Activated T-cell treated with anti-CD3 and anti-CD28 coated beads, Interleukin-2, amount 50 U/mL, for 1 hour (primary cell): ENCODE data around the gene TMEM179B.
"Not testable (repeated sequence)": the region's sequence is repeated elsewhere in the genome, so short reads cannot be mapped to it uniquely, and the experiment has no call there.

ENCODE experiments used
- DNase-seq: peaks from one replicate; pipeline ENCODE4 v3.0.0-alpha.2; 2020

Gene TMEM179B, protein sequence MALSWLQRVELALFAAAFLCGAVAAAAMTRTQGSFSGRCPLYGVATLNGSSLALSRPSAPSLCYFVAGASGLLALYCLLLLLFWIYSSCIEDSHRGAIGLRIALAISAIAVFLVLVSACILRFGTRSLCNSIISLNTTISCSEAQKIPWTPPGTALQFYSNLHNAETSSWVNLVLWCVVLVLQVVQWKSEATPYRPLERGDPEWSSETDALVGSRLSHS

DNA sequence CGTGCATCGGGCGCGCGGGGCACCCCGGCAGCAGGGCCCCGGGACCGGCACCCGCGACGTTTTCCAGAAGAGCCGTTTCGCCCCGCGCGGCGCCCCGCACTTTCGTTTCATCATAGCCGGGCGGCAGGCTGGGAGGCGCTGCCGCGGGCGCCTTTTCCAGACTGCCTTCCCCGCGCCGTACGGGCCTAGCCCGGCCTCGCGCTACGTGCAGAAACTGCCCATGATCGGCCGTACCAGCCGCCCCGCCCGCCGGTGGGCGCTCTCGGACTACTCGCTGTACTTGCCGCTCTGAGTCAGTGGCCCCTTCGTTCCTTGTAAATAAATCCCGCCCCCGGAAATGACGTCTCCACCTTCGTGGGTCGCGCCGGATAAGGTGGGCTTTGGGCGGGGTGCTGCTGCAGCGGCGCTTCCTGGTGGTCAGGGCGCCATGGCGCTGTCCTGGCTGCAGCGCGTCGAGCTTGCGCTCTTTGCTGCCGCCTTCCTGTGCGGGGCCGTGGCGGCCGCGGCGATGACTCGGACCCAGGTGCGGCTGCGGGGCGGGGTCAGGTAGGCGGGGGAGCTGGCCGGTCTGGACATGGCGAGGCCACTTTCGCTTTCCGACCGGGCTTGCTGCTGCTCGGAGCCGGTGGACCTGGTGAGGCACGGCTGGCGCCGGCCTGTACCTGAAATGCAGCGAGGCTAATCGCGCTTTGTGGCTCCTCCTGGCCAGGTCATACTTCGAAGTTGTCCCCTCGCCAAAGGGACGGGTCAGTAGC, at the start of gene TMEM179B:
TSS of gene TMEM179B (plus strand) at position 398 of the 755 bp plus-strand sequence. CDS start at position 428, 30 bp downstream.
- DNase-seq: peak; percentile 95

DNA sequence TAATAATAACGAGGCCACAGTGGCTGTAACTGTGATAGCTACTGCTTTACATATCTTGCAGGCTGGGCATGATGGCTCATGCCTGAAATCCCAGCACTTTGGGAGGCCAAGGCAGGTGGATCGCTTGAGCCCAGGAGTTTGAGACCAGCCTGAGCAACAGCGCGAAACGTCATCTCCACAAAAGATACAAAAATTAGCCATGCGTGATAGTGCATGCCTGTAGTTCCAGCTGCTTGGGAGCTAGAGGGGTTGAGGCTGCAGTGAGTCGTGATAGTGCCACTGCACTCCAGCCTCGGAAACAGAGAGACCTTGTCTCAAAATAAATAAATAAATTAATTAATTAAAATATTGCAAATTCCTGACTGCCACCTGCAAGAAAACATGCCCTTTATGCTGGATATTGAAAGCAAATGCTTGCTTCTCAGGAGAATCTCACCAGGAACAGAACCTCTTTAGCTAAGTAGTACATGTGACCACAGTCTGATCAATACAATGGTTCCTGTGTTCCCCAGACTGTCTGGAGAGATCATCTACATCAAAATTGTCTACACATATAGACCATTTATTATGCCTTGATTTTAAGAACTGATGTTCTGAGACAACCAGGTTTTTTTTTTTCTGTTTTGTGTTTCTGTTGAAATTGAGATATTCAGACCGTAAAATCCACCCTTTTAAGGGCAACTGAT, 39.6 kb upstream of the TMEM179B start:
- no peak for DNase-seq

DNA sequence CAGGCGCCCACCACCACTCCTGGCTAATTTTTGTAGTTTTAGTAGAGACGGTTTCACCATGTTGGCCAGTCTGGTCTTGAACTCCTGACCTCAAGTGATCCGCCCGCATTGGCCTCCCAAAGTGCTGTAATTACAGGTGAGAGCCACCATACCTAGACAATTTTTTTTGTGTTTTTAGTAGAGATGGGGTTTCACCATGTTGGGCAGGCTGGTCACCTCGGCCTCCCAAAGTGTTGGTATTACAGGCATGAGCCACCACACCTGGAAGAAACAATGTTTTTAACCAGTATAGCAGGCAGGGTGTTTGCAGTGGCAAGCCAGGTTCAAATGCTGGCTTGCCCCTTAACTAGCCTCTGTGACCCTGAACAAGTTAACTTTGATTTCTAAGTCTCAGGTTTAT, 37.3 kb upstream of the TMEM179B start:
- not testable (repeated sequence) for DNase-seq

DNA sequence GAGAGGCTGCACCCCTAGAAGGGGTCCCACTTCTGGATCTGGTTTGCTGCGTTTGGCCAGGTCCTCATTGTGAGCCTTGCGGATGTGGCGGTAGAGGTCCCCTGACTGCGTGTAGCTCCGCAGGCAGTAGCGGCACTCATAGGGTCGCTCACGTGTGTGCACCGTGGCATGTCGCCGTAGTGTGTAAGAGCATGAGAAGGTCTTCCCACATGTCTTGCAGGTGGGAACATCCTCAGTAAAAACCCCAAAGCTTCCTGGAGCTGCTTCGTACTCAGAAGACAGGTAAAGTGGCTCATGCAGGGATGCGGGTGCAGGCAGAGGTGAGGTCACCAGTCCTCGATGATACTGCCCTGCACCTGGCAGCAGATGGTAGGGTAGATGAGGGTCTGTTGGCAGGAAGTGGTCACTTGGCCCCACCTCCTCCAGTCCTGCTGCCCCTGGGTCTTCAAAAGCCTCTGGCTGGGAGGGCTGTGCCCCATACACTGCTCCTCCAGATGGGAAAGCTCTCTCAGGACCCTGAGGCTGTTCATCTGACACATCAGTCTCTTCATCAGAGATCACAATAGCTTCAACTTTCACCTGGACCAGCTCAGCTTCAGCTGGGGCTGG, 34.9 kb upstream of the TMEM179B start:
- no peak for DNase-seq

DNA sequence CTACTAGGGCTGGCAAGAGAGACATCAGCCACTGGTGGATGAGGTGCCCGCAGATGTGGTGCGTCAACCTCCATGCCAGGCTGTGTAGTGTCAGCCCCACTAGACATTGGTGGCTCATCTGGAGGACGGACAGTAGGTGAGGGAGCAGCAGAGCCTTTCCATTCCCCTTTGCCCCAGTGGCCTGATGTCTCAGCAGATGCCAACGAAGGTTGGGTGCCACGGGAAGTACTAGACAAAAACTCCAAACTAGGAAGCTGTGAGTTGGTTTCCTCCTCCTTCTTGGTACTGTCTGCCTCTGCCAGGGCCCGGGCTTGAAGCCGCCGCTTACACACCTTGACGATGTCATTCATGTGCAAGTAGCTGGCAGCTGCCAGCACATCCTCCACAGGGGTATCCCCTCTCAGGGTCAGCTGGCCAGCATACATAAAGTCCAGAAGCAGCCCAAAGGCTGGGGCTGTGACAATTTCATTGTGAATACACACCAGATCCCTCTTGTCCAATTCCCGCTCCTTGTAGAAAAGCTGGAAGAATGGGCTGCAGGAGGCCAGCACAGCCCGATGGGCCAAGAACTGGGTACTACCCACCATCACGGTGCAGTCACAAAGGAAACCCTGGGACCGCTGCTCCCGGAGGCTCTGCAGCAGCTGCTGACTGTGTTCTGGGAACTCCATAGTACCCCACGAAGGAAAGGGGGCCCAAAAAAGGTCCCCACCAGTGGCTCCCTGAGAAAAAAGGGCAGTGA, 34.0 kb upstream of the TMEM179B start:
- peak; percentile 21 for DNase-seq

DNA sequence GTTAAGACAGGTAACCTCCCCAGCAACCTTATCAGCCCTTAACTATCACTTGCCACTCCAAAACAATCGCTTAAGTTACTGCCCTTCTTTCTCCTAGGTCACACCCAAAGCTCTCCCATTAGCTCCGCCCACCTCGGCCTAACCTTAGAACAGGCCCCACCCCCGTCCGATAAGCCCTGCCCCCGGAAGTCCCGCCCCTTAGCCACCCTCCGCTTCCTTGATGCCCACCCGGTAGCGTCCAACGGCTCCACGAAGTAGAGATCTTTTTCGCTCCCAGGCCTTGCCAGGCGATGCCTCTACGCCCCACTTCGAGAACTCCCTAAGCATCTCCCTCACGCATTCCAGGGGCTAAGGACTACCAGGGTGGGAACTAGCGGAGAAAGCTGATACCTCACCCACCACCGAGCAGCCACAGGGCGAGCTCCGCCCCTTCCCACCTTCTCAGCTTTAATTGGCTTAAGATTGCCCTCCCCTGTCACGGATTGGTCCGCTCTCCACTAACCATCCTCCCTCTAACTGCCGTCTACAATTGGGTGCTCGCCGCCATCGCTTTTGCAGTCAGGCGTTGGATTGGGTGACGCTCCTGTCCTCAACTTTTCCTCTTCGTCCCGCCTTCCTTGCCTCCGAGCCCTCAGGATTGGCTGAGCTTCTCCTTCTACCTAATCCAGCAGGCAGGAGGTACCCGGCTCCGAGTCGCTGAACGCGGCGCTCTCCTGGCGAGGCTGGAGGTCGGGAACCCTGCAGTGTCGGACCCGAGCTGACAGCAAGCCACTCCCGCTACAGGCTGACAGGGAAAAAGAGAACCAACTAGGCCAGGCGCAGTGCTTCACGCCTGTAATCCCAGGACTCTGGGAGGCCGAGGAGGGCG, 33.2 kb upstream of the TMEM179B start, which contains the start of gene ZBTB3:
TSS of gene ZBTB3 (minus strand) at position 425 of the 868 bp plus-strand sequence. CDS start 496 bp downstream, outside the sequence.
- DNase-seq: peak; percentile 93

DNA sequence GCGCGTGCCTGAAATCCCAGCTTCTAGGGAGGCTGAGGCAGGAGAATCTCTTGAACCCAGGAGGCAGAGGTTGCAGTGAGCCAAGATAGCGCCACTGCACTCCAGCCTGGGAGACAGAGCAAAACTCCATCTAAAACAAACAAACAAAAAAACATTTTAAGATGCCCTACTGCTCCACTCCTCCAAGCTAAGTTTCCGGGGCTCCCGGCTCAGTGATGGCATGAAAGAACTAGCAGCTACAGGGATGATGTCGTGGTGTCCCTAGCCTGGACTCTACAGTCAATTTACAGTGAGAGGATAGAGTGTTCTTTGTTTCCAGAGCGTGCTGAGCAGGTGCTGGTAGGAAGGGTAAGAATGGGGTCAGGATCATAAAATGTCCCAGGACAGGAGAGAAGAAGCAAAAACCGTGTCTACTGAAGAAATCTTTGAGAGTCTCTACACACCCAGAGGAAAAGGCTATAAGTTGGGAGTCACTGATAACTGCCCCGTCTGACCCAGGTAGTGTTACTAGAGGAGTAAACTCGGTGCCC, 32.1 kb upstream of the TMEM179B start:
- DNase-seq: no peak

DNA sequence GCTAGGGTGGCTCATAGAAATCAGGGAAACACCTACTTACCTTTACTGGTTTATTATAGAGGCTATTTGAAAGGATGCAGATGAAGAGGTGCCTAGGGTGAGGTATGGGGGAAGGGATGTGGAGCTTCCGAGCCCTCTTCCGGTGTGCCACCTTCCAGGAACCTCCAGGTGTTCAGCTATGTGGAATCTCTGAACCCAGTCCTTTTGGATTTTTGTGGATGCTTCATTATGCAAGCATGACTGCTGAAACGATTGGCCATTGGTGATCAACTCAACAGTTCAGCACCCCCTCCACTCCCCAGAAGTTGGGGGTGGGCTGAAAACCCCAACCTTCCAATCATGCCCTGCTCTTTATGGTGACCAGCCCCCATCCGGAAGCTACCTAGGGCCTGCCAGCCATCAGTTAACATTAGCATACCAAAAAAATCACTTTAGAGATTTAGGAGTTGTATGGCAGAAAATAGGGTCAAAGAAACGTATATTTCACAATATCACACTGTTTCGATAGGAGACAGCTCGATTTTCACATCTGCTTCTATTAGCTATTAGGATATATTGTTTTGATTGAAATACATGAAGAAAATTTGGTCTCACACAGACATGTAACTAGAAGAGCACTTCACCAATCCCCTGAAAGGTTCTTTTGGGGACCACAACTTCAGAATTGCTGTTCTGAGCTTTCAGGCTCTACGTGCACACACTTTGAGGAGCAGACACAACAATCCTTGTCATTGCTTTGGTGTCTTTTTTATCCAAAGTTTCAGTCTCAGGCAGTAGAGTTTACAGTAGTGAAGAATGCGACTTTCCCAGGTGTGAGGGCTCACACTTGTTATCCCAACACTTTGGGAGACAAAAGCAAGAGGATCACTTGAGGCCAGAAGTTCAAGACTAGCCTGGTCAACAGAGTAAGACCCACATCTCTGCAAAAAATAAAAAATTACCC, 29.1 kb upstream of the TMEM179B start:
- no peak for DNase-seq

DNA sequence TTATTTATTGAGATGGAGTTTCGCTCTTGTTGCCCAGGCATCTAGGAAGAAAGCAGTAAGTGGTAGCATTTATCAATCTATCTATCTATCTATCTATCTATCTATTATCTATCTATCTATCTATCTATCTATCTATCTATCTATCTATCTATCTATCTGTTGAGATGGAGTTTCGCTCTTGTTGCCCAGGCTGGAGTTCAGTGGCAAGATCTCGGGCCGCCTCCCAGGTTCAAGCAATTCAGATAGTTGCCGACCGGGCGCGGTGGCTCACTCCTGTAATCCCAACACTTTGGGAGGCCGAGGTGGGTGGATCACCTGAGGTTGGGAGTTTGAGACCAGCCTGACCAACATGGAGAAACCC, 26.4 kb upstream of the TMEM179B start:
- not testable (repeated sequence) for DNase-seq

DNA sequence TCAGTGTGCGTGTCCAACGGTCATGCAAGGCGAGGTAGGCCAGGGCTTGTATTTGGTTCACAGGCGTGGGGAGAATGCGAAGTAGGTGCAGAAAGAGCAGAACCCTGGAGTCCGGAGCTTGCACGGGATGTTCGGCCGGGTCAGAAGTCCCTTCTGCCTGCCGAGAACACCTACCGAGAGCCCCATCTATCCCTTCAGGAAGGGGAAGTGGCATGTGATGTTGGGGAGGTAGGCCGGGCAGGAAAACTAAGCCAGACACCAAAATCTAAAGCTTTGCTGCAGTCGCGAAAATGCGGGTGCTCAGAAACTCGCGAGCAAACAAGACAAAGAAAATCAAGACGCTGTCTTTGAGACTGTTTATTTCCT, 16.4 kb upstream of the TMEM179B start:
- DNase-seq: peak; percentile 39

DNA sequence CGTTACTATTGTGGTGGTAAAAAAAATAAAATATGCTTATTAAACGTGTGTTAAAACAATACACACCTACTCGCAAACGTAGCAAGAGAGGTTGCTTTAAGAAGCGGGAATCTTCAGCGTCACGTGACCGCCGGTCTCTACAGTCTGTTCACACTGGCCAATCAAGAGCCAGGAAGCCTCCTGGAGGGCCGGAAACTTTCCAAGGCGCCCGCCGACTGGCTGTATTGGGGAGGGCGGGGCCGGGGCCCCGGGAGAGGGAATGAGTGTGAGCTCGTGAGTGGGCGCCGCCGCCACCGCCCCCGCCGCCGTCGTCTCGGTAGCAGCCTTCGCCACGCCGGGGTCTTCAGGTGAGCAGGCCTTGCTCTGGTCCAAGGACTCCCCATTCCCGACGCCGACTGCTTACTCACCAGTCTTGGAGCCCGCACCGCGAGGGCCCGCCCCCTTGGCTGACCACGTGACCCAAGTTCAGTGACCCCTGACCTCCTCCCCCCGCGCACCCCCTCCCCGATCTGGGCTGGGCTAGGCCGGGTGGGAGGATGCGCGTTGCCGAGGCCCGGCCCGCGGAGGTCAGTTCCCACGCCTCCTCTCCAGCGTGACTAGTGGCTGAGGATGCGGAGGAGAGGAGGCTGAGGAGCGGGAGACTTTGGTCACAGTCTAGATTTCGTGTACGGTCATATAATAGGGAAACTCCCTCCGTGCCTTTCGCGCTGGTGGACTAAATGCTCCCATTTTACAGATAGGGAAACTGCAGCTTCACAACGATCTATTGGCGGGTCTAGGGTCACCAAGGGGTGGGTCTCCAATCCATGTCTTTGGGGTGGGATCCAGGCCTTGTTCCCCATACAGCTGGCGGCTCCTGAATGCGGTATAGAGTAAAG, 15.8 kb upstream of the TMEM179B start, which contains the start of gene TAF6L:
TSS of gene TAF6L (plus strand) at position 253 of the 878 bp plus-strand sequence. CDS start 4,388 bp downstream, outside the sequence.
- peak; percentile 89 for DNase-seq

DNA sequence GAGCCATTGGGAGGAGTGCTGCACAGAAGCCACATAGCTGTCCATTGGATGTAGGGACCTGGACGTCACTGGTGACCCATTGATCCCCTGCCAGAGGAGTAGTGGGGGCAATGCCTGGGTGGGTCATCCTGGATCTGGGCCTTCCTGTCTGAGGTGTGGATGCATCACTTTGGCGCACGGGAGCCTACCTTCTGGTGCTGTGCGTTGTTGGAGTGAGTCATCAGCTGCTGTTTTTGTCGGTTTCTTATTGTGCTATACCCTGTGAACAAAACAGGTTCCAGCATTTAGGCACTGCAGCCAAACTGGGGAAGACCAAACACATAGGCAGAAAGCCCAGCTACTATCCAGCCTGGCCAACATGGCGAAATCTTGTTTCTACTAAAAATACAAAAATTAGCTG, 12.8 kb upstream of the TMEM179B start:
- DNase-seq: no peak

DNA sequence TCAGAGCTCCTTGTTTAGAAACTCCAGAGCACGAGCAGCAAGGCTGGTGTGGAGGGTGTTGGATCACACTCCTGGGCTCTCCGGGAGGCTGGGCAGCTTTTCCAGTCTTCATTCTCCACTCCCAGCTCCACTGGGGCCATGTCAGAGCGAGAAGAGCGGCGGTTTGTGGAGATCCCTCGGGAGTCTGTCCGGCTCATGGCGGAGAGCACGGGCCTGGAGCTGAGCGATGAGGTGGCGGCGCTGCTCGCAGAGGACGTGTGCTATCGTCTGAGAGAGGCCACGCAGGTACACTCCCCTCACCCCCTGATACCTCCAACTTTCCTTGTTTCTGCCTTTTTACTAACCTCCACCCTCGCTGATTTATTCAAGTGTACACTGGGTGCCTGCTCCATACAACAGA, 11.6 kb upstream of the TMEM179B start:
- no peak for DNase-seq

DNA sequence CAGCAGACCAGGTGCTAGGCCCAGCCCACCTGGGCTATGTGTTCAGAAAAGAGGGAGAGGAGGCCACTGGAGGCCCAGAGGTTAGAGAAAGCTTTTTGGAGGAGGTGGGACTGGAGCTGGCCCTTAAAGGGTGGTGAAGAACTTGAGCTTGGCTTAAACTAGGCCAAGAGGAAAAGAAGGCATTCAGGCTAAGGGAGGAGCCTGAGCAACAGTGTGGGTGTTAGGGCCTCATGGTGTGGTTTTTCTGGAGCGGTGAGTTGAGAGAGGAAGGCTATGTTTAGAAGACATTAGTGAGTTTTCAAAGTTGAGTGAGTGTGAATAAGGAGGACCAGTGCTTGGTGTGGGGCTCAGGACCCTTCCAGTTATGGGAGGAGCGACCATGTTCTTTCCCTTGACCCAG, 9.8 kb upstream of the TMEM179B start:
- no peak for DNase-seq

DNA sequence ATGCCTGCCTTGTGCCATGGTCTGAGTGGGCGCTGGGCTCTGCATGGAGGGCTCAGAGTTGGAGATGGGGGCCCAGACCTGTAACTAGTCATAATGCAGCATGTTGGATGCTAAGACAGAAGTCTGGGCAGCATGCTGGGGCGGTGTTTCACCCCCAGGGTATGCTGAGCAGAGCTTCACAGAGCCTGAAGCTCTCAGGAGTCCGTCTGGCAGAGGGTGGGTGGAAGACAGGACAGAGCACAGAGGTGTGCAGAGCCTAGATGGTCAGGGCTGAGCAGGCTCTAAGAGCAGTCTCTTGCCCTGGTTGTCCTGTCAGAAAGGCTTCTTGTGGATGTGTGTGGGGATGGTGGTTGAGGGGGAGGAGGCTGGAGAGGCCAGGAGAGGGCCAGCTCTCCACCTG, 8.8 kb upstream of the TMEM179B start:
- no peak for DNase-seq

DNA sequence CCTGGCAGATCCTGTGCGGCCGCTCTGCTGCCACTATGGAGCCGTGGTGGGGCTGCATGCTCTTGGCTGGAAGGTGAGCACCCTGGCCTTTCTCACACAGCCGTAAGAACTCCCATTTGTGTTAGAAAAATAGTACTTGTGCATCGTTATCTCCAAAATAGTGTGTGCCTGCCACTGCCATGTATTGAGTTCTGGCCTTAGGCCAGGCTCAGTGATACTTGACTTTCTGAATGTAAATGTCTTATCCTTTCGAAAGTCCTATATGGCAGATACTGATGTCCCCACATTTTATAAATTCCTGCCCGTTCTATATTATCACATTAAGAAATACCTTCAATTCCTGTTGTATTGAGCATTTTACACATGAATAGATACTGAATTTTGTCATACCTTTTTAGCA, 4.4 kb upstream of the TMEM179B start:
- DNase-seq: no peak

DNA sequence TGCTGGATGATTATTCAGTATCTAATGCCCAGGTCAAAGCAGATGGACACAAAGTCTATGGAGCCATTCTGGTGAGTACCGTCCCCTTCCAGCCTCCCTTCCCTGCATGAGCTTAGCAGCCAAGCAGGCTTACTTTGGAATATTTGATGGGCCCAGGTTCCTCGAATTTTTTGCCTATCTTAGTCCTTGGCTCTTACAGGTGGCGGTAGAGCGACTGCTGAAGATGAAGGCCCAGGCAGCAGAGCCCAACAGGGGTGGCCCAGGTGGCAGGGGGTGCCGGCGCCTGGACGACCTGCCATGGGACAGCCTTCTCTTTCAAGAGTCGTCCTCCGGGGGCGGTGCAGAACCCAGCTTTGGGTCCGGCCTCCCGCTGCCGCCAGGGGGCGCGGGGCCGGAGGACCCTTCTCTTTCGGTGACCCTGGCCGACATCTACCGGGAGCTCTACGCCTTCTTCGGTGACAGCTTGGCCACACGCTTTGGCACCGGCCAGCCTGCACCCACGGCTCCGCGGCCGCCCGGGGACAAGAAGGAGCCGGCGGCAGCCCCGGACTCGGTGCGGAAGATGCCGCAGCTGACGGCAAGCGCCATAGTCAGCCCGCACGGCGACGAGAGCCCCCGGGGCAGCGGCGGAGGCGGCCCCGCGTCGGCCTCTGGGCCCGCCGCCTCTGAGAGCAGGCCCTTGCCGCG, 741 bp upstream of the TMEM179B start:
- peak; percentile 86 for DNase-seq

DNA sequence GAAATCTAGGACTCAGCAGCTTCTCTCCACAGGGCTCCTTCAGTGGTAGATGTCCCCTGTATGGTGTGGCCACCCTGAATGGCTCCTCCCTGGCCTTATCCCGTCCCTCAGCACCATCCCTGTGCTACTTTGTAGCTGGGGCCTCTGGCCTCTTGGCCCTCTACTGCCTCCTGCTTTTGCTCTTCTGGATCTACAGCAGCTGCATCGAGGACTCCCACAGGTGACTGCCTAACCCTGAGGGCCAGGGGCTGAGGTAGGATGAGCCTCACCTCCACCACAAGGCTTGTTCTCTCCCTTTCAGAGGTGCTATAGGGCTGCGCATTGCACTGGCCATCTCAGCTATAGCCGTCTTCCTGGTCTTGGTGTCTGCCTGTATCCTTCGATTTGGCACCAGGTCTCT, 1.8 kb downstream of the TMEM179B start:
- DNase-seq: no peak

DNA sequence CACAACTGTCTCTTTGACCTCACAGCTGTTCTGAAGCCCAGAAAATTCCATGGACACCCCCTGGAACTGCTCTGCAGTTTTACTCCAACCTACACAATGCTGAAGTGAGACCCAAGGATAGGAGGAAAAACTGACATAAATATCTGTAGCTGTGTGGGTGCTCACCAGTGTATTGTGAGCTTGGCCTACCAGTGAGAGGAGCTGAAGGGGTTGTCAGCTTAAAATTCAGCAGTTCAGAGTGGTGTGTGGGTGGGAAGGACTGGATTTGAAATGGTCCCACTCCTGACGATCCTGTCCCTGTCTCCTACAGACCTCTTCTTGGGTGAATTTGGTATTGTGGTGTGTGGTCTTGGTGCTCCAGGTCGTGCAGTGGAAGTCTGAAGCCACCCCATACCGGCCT, 2.4 kb downstream of the TMEM179B start:
- DNase-seq: no peak
